Large intestine (tissue), 3 donors: ENCODE data around the gene OGG1. TPM values are rescaled to one million over a fixed set of nuclear protein-coding genes. Genes with fewer than 3 reads are reported as not detected.
A peak's percentile ranks its signal among the peaks of the same experiment; 100 is the strongest.

ENCODE experiments used
- DNase-seq, 2 donors: peaks; one replicate each; pipeline versions ENCODE4 v3.0.0 to v3.0.0-alpha.2; 2013
- H3K27ac ChIP-seq: one replicate; pipeline ENCODE4 v1.5.1; 2013; ENCODE audit warnings: low read length
- H3K27me3 ChIP-seq: 2 replicates; pipeline ENCODE4 v1.6.1; 2013; ENCODE audit warnings: low read length; ENCODE audit not compliant: control insufficient read depth, insufficient read depth
- H3K36me3 ChIP-seq: 2 replicates; pipeline ENCODE4 v1.6.1; 2013; ENCODE audit warnings: low read length; ENCODE audit not compliant: control insufficient read depth, insufficient read depth
- H3K4me1 ChIP-seq: one replicate; pipeline ENCODE4 v1.6.1; 2013; ENCODE audit warnings: low read length; ENCODE audit not compliant: control insufficient read depth, insufficient read depth
- H3K4me3 ChIP-seq: one replicate; pipeline ENCODE4 v1.5.1; 2013; ENCODE audit warnings: low read length
- H3K9me3 ChIP-seq: one replicate; pipeline ENCODE4 v1.6.1; 2013; ENCODE audit warnings: mild to moderate bottlenecking, low read depth, low read length, moderate library complexity; ENCODE audit not compliant: control insufficient read depth
- WGBS: methylation state at CpG from one replicate; pipeline ENCODE4 v1.1.5; 2013; ENCODE audit warnings: low lambda C conversion rate; ENCODE audit not compliant: insufficient coverage; 5-methylcytosine and 5-hydroxymethylcytosine counted together
- polyA plus RNA-seq: library from polyadenylated mRNA; unstranded; fragments of 120-200 nt; gene quantifications from one replicate; pipeline ENCODE4 v1.2.1, GENCODE V29; 2013

OGG1 gene
- polyA plus RNA-seq, 1 donor, result 114 TPM

- Histone ChIP-seq H3K9me3 (peaks cover 2% of the 10 kb centered on the region), H3K27ac (no peak overlapping the region), H3K36me3 (no peaks in the 10 kb centered on the region), H3K27me3 (peaks cover 3% of the 10 kb centered on the region), H3K4me1 (peaks cover 3% of the 10 kb centered on the region), H3K4me3 (no peak overlapping the region)
- 14% methylated on average over 1 of the region's 11 CpGs for WGBS
- DNase-seq, result no peak
Observed at GRCh38 chr3:9727041-9727595, 22.6 kb upstream of the OGG1 start.

GRCh38 chr3:9727743-9728142, 22.0 kb upstream of the OGG1 start:
- no peak for DNase-seq

GRCh38 chr3:9729419-9729818, 20.3 kb upstream of the OGG1 start:
- Histone ChIP-seq H3K9me3 (peaks cover 2% of the 10 kb centered on the region), H3K27me3 (peaks cover 3% of the 10 kb centered on the region), H3K27ac (no peak overlapping the region), H3K36me3 (peaks cover 5% of the 10 kb centered on the region), H3K4me1 (peaks cover 13% of the 10 kb centered on the region), H3K4me3 (no peak overlapping the region)
- WGBS, result no CpG with 5 or more reads among the region's 10 CpGs
- no peak for DNase-seq

More at GRCh38 chr3:9727743-9728142, 22.0 kb upstream of the OGG1 start:
- Histone ChIP-seq H3K9me3 (peaks cover 2% of the 10 kb centered on the region), H3K4me1 (peaks cover 7% of the 10 kb centered on the region), H3K27me3 (peaks cover 3% of the 10 kb centered on the region), H3K27ac (no peak overlapping the region), H3K36me3 (no peaks in the 10 kb centered on the region), H3K4me3 (no peak overlapping the region)
- 92% methylated on average over 2 of the region's 2 CpGs for WGBS

- 5% methylated on average over 10 of the region's 17 CpGs for WGBS
- peaks cover 2% of the 10 kb centered on the region for H3K27me3 ChIP-seq
Observed at GRCh38 chr3:9730657-9731205, 19.0 kb upstream of the OGG1 start.

GRCh38 chr3:9731206-9732079, 18.3 kb upstream of the OGG1 start, which contains the start of gene BRPF1:
Gene BRPF1 (plus strand): TSS chr3:9731735. CDS start chr3:9734141, 2,406 bp downstream.
- peak within 1 kb of the TSS; percentile 99 for H3K27ac ChIP-seq
- peaks cover 13% of the 10 kb centered on the region for H3K4me1 ChIP-seq
- no peaks in the 10 kb centered on the region for H3K27me3 ChIP-seq
- peaks cover 21% of the 10 kb centered on the region for H3K36me3 ChIP-seq
- H3K9me3 ChIP-seq, result no peaks in the 10 kb centered on the region
- no CpG with 5 or more reads among the region's 88 CpGs for WGBS
- peak; percentile 99 for DNase-seq
- peak within 1 kb of the TSS; percentile 91 for H3K4me3 ChIP-seq

More at GRCh38 chr3:9730657-9731205, 19.0 kb upstream of the OGG1 start:
- Histone ChIP-seq H3K36me3 (peaks cover 16% of the 10 kb centered on the region), H3K27ac (peak overlapping the region; percentile 78), H3K4me1 (peaks cover 13% of the 10 kb centered on the region), H3K4me3 (peak overlapping the region; percentile 91), H3K9me3 (peaks cover 2% of the 10 kb centered on the region)
- DNase-seq, result no peak

- Histone ChIP-seq H3K27ac (peak overlapping the region; percentile 99), H3K9me3 (no peaks in the 10 kb centered on the region), H3K4me1 (peaks cover 13% of the 10 kb centered on the region), H3K4me3 (peak overlapping the region; percentile 91), H3K27me3 (no peaks in the 10 kb centered on the region), H3K36me3 (peaks cover 29% of the 10 kb centered on the region)
- WGBS, result no CpG with 5 or more reads among the region's 41 CpGs
- DNase-seq, result peak in 1 of 2 donors; percentile 10
Observed at GRCh38 chr3:9732080-9732739, 17.5 kb upstream of the OGG1 start.

GRCh38 chr3:9732740-9733115, 17.0 kb upstream of the OGG1 start:
- DNase-seq, result peak in 1 of 2 donors; percentile 9
- Histone ChIP-seq H3K4me3 (peak overlapping the region; percentile 91), H3K27ac (no peak overlapping the region), H3K36me3 (peaks cover 34% of the 10 kb centered on the region), H3K27me3 (no peaks in the 10 kb centered on the region), H3K9me3 (no peaks in the 10 kb centered on the region), H3K4me1 (peaks cover 13% of the 10 kb centered on the region)
- no CpG with 5 or more reads among the region's 7 CpGs for WGBS

GRCh38 chr3:9736831-9737230, 12.9 kb upstream of the OGG1 start:
- H3K27ac ChIP-seq, result no peak overlapping the region
- no peak overlapping the region for H3K4me3 ChIP-seq
- no peak for DNase-seq
- no peaks in the 10 kb centered on the region for H3K27me3 ChIP-seq
- H3K4me1 ChIP-seq, result peaks cover 10% of the 10 kb centered on the region
- no CpG with 5 or more reads among the region's 2 CpGs for WGBS
- peaks cover 75% of the 10 kb centered on the region for H3K36me3 ChIP-seq
- H3K9me3 ChIP-seq, result no peaks in the 10 kb centered on the region

GRCh38 chr3:9739181-9739580, 10.6 kb upstream of the OGG1 start:
- no peaks in the 10 kb centered on the region for H3K4me1 ChIP-seq
- H3K27me3 ChIP-seq, result no peaks in the 10 kb centered on the region
- no peaks in the 10 kb centered on the region for H3K9me3 ChIP-seq
- no peak overlapping the region for H3K4me3 ChIP-seq
- no peak for DNase-seq
- peaks cover 96% of the 10 kb centered on the region for H3K36me3 ChIP-seq
- WGBS, result 100% methylated on average over 3 of the region's 15 CpGs
- no peak overlapping the region for H3K27ac ChIP-seq

- WGBS, result no CpG with 5 or more reads among the region's 1 CpG
- Histone ChIP-seq H3K4me1 (no peaks in the 10 kb centered on the region), H3K4me3 (no peak overlapping the region), H3K9me3 (no peaks in the 10 kb centered on the region), H3K27me3 (no peaks in the 10 kb centered on the region), H3K36me3 (peaks cover 99% of the 10 kb centered on the region), H3K27ac (no peak overlapping the region)
- no peak for DNase-seq
Observed at GRCh38 chr3:9742560-9742959, 7.2 kb upstream of the OGG1 start.
